ENCODE results near the gene EXOC6B. TPM values are rescaled to one million over a fixed set of nuclear protein-coding genes. Genes with fewer than 3 reads are reported as not detected.

EXOC6B gene
- 1 to 10 TPM; 6.2 to 8.3 TPM for total RNA-seq

DNA sequence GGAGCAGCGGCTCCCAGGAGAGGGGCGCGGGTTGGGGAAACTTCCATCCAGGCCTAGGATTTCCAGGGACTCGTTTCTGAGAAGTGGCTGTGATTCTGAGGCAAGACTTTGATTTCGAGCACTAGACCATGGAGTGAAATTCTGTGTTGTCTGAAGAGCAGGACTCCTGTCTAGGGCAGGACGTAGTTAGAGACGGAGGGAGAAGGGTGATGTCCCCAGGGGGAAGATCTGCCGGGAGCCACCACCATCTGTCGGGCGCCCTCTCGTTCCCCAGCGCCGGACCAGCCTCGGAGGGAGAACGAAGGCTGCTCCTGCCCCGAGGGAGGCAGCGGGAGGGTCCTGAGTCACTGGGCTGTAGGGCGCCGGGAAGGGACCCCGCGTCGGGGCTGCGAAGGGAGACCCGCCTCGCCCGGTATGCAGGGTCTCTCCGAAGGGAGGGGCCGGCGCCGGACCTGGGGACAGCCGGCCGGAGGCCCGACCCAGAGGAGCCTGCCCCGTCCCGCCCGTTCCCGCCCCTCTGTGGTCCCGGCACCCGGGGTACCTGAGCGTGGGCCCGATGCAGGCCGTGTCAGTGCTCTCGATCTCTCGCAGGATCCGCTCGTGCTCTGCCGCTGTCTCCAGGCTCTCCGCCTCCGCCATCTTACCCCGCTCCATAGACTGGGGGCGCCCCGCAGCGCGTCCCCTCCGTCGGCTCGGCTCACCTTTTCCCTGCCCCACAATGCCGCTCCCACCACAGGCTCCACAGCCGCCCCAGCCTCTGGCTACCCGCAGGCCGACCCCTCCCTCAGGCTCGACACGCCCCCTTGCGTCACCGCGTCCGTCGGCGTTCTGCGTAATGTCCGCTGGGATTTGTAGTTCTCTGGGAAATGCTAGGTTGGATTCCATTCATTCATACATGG, at the start of gene EXOC6B:
EXOC6B (minus strand) TSS at position 777 of the 899 bp plus-strand sequence.
- peaks cover 34% of the 10 kb centered on the region for H3K4me1 Mint-ChIP-seq (ENCODE audit: low read depth)
- peak within 1 kb of the TSS; percentile 75 for H3K27ac Mint-ChIP-seq
- ChIA-PET POLR2A (no interaction called here), CTCF (interaction anchor here (1.1 to 2.0 kb wide), 2 partner anchors 13 to 38 kb away, joined by 3 to 4 read pairs; no protein-coding TSS in a partner anchor)
- H3K4me3 Mint-ChIP-seq = peak within 1 kb of the TSS; percentile 91
- no peaks in the 10 kb centered on the region for H3K9me3 Mint-ChIP-seq
- TF ChIP-seq, protein P1, sequence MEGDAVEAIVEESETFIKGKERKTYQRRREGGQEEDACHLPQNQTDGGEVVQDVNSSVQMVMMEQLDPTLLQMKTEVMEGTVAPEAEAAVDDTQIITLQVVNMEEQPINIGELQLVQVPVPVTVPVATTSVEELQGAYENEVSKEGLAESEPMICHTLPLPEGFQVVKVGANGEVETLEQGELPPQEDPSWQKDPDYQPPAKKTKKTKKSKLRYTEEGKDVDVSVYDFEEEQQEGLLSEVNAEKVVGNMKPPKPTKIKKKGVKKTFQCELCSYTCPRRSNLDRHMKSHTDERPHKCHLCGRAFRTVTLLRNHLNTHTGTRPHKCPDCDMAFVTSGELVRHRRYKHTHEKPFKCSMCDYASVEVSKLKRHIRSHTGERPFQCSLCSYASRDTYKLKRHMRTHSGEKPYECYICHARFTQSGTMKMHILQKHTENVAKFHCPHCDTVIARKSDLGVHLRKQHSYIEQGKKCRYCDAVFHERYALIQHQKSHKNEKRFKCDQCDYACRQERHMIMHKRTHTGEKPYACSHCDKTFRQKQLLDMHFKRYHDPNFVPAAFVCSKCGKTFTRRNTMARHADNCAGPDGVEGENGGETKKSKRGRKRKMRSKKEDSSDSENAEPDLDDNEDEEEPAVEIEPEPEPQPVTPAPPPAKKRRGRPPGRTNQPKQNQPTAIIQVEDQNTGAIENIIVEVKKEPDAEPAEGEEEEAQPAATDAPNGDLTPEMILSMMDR (IDR thresholded peaks at IDR 0.05) = no peak
- intact Hi-C loops (cut with micrococcal nuclease) = no loop called here
- ATAC-seq = peak; percentile 88
- peaks cover 1% of the 10 kb centered on the region for H3K27me3 Mint-ChIP-seq
- DNase-seq = peak; percentile 90
- H3K36me3 Mint-ChIP-seq (ENCODE audit: low read depth) = peaks cover 5% of the 10 kb centered on the region

DNA sequence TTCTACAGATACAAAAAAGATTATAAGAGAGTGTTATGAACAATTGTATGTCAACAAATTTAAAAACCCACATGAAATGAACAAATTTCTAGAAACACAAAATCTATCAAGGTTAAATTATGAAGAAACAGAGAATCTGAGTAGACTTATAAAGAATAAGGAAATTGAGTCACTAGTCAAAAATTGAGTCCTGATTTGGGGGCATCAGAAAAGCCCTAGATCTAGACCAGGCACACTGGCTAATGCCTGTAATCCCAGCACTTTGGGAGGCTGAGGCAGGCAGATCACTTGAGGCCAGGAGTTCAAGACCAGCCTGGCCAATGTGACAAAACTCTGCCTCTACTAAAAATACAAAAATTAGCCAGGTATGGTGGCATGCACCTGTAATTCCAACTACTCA, 46.0 kb upstream of the EXOC6B start:
- H3K4me1 Mint-ChIP-seq (ENCODE audit: low read depth) = no peaks in the 10 kb centered on the region
- ATAC-seq = no peak
- intact Hi-C loops (cut with micrococcal nuclease) = no loop called here
- no peaks in the 10 kb centered on the region for H3K36me3 Mint-ChIP-seq (ENCODE audit: low read depth)
- no peak overlapping the region for H3K27ac Mint-ChIP-seq
- CTCF ChIA-PET = interaction anchor here (0.8 to 3.7 kb wide), 4 partner anchors 9 to 15 kb away, joined by 3 to 16 read pairs (median 10); partner anchors contain the start of gene SPR
- no peak for DNase-seq
- POLR2A ChIA-PET = no interaction called here
- H3K4me3 Mint-ChIP-seq = no peak overlapping the region
- TF ChIP-seq, protein P1 (IDR thresholded peaks at IDR 0.05) = no peak
- peaks cover 21% of the 10 kb centered on the region for H3K27me3 Mint-ChIP-seq
- H3K9me3 Mint-ChIP-seq = peaks cover 3% of the 10 kb centered on the region

DNA sequence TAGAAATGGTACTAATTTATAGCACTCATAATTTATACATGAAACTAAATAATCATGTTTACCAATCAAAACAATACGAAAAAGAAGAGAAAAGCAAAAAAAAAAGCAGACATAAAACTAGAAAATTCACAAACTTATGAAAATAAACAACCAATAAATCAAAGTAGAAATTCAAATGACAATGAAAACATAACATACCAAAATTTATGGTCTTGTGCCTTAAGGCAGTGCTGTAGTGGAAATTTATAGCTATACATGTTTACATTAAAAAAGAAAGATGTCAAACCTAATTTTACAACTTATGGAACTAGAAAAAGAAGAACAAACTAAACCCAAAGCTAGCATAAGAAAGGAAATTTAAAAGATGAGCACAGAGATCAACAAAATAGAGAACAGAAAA, 45.2 kb upstream of the EXOC6B start:
- TF ChIP-seq, protein P1 (IDR thresholded peaks at IDR 0.05) = no peak
- DNase-seq (no peak), ATAC-seq (no peak)
- H3K4me1 Mint-ChIP-seq (ENCODE audit: low read depth) = no peaks in the 10 kb centered on the region
- intact Hi-C loops (cut with micrococcal nuclease) = no loop called here
- CTCF ChIA-PET = interaction anchor here (0.8 to 3.7 kb wide), 5 partner anchors 8 to 22 kb away, joined by 3 to 16 read pairs (median 6); partner anchors contain the start of gene SPR
- POLR2A ChIA-PET = no interaction called here
- no peak overlapping the region for H3K27ac Mint-ChIP-seq
- H3K9me3 Mint-ChIP-seq = peaks cover 3% of the 10 kb centered on the region
- H3K4me3 Mint-ChIP-seq = no peak overlapping the region
- no peaks in the 10 kb centered on the region for H3K36me3 Mint-ChIP-seq (ENCODE audit: low read depth)
- H3K27me3 Mint-ChIP-seq = peaks cover 24% of the 10 kb centered on the region

DNA sequence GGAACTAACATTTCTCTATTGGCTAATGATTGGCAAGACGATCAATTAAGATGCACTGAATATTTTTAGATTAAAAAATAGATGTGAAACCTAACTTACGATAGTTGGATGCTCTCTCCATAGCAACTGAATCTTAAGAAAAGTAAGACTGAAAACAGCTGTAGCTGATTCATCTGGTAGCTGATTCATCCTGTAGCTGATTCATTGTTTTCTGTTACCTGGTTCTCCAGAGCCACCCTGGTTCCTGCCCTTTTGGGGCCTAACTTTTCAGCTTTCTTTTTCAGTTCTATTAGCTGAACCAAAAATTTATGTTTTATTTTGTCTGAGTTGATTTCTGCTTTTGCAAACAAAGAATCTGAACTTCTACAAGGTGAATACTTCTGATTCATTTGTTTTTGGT, 38.7 kb upstream of the EXOC6B start:
- CTCF ChIA-PET = interaction anchor here (0.6 to 5.7 kb wide), 13 partner anchors 9 to 825 kb away, joined by 3 to 59 read pairs (median 5); partner anchors contain the start of genes EMX1 and SPR
- Mint-ChIP-seq H3K27me3 (peaks cover 48% of the 10 kb centered on the region), H3K4me3 (no peak overlapping the region), H3K27ac (no peak overlapping the region), H3K36me3 (ENCODE audit: low read depth) (no peaks in the 10 kb centered on the region), H3K4me1 (ENCODE audit: low read depth) (peaks cover 9% of the 10 kb centered on the region), H3K9me3 (no peaks in the 10 kb centered on the region)
- DNase-seq (peak; percentile 66), ATAC-seq (peak; percentile 70)
- POLR2A ChIA-PET = interaction anchor here (0.8 to 1.0 kb wide), 2 partner anchors 29 to 59 kb away, joined by 3 read pairs; no protein-coding TSS in a partner anchor
- TF ChIP-seq, protein P1 (IDR thresholded peaks at IDR 0.05) = no peak
- intact Hi-C loops (cut with micrococcal nuclease) = no loop called here

DNA sequence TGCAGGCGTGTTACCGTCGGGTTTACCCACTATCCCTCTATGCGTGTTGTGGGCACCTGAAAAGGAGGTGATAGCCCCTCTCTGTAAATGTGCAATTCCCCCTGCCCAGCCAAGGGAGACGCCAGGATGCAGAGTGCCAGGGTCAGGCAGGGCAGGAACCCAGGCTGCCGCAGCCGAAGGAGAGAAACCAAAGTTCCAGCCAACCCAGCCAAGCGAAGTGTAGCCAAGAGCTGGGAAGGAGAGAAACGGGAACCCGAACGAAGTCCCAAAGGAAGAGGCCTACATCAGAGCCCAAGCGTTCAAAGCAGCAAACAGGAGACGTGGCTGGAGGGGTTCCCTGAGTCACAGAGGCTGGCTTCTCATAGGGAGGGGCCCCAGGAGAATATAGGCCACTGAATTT, 37.2 kb upstream of the EXOC6B start:
- POLR2A ChIA-PET = no interaction called here
- Mint-ChIP-seq H3K9me3 (no peaks in the 10 kb centered on the region), H3K27me3 (peaks cover 48% of the 10 kb centered on the region), H3K4me3 (no peak overlapping the region), H3K36me3 (ENCODE audit: low read depth) (no peaks in the 10 kb centered on the region), H3K27ac (no peak overlapping the region), H3K4me1 (ENCODE audit: low read depth) (peaks cover 9% of the 10 kb centered on the region)
- intact Hi-C loops (cut with micrococcal nuclease) = loop anchor here (1.0 kb wide), 1 partner anchor 93 kb away; no protein-coding TSS in a partner anchor
- DNase-seq (no peak), ATAC-seq (no peak)
- TF ChIP-seq, protein P1 (IDR thresholded peaks at IDR 0.05) = no peak
- CTCF ChIA-PET = interaction anchor here (0.6 to 5.7 kb wide), 25 partner anchors 8 to 145 kb away, joined by 3 to 59 read pairs (median 5); partner anchors contain the start of gene SPR

Data from activated CD8-positive, alpha-beta T cell treated with anti-CD3 and anti-CD28 coated beads for 36 hours (primary cell).